ENCODE measurements around the gene SSRP1. TPM values are rescaled to one million over a fixed set of nuclear protein-coding genes. Genes with fewer than 3 reads are reported as not detected.

The SSRP1 gene
- total RNA-seq, 1 experiment from 2014 or later, result 173 TPM

DNA sequence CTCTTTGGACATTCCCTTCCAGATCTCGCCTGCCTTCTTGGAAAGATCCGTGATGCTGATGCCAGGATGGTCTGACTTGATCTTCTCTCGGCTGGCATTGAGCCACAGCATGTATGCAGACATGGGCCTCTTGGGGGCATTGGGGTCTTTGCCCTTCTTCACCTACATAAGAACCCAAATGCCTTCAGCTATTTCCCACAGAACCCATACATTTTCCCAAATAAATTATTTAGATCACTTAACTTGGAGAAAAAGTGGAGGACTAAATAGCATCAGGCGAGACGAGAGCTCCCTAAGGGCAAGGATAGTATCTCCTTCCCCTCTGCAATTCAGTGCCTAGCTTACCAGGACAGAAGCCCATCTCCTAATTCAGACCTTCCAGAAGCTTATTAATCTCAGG lies 8.0 kb downstream of the SSRP1 start:
- H3K9me3 ChIP-seq (ENCODE audit: control insufficient read depth, insufficient read depth, low read depth, low read length), result no peaks in the 10 kb centered on the region
- BruUV-seq (replicated peaks), result no TSS peak
- intact Hi-C loops (cut with micrococcal nuclease; ENCODE audit: unreplicated experiment), result no loop called here
- no peak overlapping the region for H3K27ac ChIP-seq (ENCODE audit: low read length)
- H3K4me1 ChIP-seq (ENCODE audit: control insufficient read depth, insufficient read depth, low read length), result peaks cover 22% of the 10 kb centered on the region
- no peaks in the 10 kb centered on the region for H3K27me3 ChIP-seq (ENCODE audit: control insufficient read depth, insufficient read depth, low read length)
- POLR2A ChIA-PET, result no interaction called here
- ATAC-seq, result no peak
- CTCF ChIA-PET, result no interaction called here
- TF ChIP-seq, protein P1, sequence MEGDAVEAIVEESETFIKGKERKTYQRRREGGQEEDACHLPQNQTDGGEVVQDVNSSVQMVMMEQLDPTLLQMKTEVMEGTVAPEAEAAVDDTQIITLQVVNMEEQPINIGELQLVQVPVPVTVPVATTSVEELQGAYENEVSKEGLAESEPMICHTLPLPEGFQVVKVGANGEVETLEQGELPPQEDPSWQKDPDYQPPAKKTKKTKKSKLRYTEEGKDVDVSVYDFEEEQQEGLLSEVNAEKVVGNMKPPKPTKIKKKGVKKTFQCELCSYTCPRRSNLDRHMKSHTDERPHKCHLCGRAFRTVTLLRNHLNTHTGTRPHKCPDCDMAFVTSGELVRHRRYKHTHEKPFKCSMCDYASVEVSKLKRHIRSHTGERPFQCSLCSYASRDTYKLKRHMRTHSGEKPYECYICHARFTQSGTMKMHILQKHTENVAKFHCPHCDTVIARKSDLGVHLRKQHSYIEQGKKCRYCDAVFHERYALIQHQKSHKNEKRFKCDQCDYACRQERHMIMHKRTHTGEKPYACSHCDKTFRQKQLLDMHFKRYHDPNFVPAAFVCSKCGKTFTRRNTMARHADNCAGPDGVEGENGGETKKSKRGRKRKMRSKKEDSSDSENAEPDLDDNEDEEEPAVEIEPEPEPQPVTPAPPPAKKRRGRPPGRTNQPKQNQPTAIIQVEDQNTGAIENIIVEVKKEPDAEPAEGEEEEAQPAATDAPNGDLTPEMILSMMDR (IDR thresholded peaks at IDR 0.05), result no peak
- TF ChIP-seq TCF7L2 (IDR thresholded peaks at IDR 0.05; ENCODE audit: low read depth, low read length) (no peak), POLR2AphosphoS5 (IDR thresholded peaks at IDR 0.05; ENCODE audit: low read depth, low read length) (no peak), SIN3A (IDR thresholded peaks at IDR 0.05; ENCODE audit: borderline replicate concordance, insufficient read depth, low read depth, low read length) (no peak)
- TF ChIP-seq, protein P2, sequence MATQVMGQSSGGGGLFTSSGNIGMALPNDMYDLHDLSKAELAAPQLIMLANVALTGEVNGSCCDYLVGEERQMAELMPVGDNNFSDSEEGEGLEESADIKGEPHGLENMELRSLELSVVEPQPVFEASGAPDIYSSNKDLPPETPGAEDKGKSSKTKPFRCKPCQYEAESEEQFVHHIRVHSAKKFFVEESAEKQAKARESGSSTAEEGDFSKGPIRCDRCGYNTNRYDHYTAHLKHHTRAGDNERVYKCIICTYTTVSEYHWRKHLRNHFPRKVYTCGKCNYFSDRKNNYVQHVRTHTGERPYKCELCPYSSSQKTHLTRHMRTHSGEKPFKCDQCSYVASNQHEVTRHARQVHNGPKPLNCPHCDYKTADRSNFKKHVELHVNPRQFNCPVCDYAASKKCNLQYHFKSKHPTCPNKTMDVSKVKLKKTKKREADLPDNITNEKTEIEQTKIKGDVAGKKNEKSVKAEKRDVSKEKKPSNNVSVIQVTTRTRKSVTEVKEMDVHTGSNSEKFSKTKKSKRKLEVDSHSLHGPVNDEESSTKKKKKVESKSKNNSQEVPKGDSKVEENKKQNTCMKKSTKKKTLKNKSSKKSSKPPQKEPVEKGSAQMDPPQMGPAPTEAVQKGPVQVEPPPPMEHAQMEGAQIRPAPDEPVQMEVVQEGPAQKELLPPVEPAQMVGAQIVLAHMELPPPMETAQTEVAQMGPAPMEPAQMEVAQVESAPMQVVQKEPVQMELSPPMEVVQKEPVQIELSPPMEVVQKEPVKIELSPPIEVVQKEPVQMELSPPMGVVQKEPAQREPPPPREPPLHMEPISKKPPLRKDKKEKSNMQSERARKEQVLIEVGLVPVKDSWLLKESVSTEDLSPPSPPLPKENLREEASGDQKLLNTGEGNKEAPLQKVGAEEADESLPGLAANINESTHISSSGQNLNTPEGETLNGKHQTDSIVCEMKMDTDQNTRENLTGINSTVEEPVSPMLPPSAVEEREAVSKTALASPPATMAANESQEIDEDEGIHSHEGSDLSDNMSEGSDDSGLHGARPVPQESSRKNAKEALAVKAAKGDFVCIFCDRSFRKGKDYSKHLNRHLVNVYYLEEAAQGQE (IDR thresholded peaks at IDR 0.05; ENCODE audit: insufficient read depth in 1 of 2, low read depth in 2 of 2, low read length in 1 of 2), result no peak
- DNase-seq (ENCODE audit: low read depth, low spot score), result no peak
- in situ Hi-C loops (cut with HindIII; ENCODE audit: low pct_unique_long_range_greater_than_20kb, low sequenced_read_pairs), result no loop called here
- H3K36me3 ChIP-seq (ENCODE audit: control insufficient read depth, insufficient read depth, low read length), result peaks cover 16% of the 10 kb centered on the region; the same call in 1 of the 2 replicates
- no peak overlapping the region for H3K4me3 ChIP-seq (ENCODE audit: low read depth in 2 of 2, low read length in 2 of 2)

DNA sequence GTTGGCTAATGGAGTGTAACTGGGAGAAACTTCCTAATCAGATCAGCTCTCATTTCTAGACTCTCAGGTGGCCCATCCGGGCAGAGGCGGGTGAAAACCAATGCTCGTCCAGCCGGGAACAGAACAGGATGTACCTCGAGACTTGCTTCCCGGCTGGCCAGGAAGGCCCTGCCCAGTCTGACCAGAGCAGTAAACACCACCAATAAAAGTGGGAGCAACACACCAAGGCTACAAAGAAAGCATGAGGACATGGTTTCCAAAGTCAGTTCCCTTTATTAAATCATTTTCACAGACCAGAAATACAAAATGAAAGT lies 10.0 kb downstream of the SSRP1 start:
- peaks cover 14% of the 10 kb centered on the region; the same call in 1 of the 2 replicates for H3K36me3 ChIP-seq (ENCODE audit: control insufficient read depth, insufficient read depth, low read length)
- peak overlapping the region; percentile 56 to 71 for H3K4me3 ChIP-seq (ENCODE audit: low read depth in 2 of 2, low read length in 2 of 2)
- ATAC-seq (peak; percentile 21; the same call in 1 of the 2 replicates), DNase-seq (ENCODE audit: low read depth, low spot score) (no peak)
- ChIA-PET CTCF (interaction anchor here (0.6 kb wide), 1 partner anchor 319 kb away, joined by 4 read pairs; no protein-coding TSS in a partner anchor), POLR2A (interaction anchor here (0.8 kb wide), 1 partner anchor 9 kb away, joined by 3 read pairs; no protein-coding TSS in a partner anchor)
- H3K4me1 ChIP-seq (ENCODE audit: control insufficient read depth, insufficient read depth, low read length), result peaks cover 39% of the 10 kb centered on the region
- in situ Hi-C loops (cut with HindIII; ENCODE audit: low pct_unique_long_range_greater_than_20kb, low sequenced_read_pairs), result no loop called here
- no peaks in the 10 kb centered on the region for H3K27me3 ChIP-seq (ENCODE audit: control insufficient read depth, insufficient read depth, low read length)
- H3K9me3 ChIP-seq (ENCODE audit: control insufficient read depth, insufficient read depth, low read depth, low read length), result no peaks in the 10 kb centered on the region
- intact Hi-C loops (cut with micrococcal nuclease; ENCODE audit: unreplicated experiment), result no loop called here
- peak overlapping the region; percentile 95 for H3K27ac ChIP-seq (ENCODE audit: low read length)
- no TSS peak for BruUV-seq (replicated peaks)
- no peak for TF ChIP-seq POLR2AphosphoS5 (IDR thresholded peaks at IDR 0.05; ENCODE audit: low read depth, low read length)
- TF ChIP-seq SIN3A (IDR thresholded peaks at IDR 0.05; ENCODE audit: borderline replicate concordance, insufficient read depth, low read depth, low read length), result no peak
- TF ChIP-seq TCF7L2 (IDR thresholded peaks at IDR 0.05; ENCODE audit: low read depth, low read length), result no peak
- TF ChIP-seq, protein P2 (IDR thresholded peaks at IDR 0.05; ENCODE audit: insufficient read depth in 1 of 2, low read depth in 2 of 2, low read length in 1 of 2), result no peak
- TF ChIP-seq, protein P1 (IDR thresholded peaks at IDR 0.05), result no peak
